NCI-H187 treated with DMSO at 0.1 percent for 48 hours (cell line): ENCODE measurements around the gene CYP39A1.

Experiments
- DNase-seq: peaks from one replicate; lab custom pipeline; 2025; lab: John Stamatoyannopoulos, UW

CYP39A1 gene

GRCh38 chr6:46511320-46511719 lies 141.3 kb downstream of the CYP39A1 start:
- no peak for DNase-seq

DNA sequence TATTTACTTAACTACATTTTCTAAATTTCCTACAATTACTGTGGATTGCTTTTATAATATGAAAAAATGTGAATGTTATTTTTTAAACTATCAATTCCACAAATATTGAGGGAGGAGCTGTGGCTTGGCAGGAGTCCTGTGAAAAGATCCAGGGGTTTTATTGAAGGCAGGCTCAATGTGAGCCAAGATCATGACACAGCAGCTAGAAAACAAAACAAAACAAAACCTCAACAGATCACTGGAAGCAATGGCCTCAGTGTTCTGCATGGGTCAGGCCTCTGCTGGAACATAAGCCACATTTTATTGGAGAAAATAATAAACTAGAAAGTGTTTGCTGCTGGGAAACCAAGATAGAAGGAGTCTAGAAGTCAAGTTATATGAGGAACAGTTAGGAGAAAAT lies 142.0 kb downstream of the CYP39A1 start:
- DNase-seq: no peak

GRCh38 chr6:46509981-46510510 lies 142.6 kb downstream of the CYP39A1 start:
- DNase-seq: no peak

GRCh38 chr6:46509063-46509462 lies 143.6 kb downstream of the CYP39A1 start:
- DNase-seq: no peak

DNA sequence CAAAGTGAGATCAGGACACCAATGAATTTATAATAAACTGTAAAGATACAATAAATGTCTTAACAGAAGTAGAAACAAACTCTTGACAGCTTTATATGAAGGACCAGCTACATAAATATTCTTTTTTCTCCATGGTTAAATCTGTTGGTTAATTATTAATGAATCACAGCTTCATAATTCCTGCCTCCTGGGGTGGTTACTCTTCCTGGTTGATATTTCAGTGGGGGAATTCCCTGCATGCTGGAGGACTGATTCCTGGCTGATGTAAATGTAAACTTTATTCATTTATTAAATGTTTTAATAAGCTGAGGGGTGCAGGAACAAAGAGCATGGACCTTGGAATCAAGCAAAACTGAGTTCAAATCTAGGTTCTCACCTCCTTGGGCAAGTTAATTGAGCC lies 145.2 kb downstream of the CYP39A1 start:
- DNase-seq: no peak

GRCh38 chr6:46505693-46506512 lies 146.7 kb downstream of the CYP39A1 start:
- DNase-seq: no peak

- no peak for DNase-seq
These were observed 148.4 kb downstream of the CYP39A1 start for GRCh38 chr6:46504242-46504641.

DNA sequence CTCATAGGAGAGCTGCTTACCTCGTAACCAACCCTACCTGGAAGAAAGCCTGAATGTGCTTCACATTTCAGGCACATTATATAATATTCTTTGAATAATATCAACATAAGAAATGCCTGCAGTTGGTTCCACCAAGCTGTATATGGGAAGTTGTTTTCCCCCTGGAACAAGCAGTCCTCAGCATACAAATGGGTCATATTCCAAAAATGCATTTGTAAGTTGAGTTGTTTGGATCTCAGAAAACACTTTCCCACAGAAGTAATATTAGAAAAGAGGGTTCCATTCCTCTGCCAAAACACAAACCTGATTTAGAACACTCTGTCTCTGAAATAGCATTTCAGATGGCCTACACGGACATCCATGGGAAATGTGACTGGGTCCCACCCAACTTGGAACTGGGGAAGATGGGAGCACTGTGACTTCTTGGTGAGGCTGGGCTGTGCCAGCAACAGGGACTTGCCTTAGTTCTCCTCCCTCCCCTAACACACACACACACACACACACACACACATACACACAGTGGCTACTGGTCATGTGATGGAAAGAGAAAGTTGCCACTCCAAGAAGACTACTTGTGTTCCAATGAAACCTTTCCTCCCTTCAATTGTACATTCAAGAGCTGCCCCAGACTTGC lies 150.0 kb downstream of the CYP39A1 start:
- no peak for DNase-seq

DNA sequence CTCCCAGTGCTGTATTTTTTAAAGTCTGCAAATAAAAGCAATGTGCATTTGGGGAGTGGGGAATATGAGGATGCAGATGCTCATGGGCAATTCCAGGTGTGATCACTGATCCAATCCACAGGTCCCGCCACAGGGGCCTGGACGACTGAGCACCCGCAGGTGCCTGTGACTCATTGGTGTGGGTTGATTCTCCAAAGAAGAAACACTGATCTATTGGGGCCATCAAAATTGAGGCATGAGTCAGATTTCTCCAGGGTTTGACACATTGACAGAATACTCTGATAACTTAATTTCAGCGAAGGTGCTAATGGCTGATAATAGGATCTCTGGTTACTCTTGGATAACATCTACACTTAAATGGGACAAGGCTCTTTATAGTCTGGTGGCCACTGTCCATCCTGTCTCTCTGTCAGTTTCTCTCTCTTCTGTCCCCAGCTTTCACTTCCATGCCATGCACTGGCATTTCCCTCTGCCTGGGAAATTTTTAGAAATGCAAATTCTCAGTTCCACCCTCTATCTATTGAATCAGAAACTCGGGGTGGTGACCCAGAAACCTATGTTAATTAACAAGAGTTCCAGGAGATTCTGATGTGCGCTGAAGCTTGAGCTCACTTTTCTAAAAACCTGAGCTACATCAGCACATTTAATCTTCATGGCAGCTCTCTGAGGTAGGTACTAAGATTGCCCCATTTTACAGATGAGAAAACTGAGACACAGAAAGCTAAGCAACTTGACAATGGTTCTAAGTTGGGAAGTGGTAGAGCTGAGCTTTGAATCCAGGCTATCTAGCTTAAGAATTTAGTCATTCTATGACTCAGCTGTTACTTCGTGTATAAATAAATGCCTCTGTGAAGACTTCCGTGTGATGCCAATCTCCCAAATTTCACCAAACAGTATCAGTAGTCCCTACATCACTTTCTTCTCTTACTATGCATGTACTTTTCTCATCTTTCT lies 151.2 kb downstream of the CYP39A1 start:
- no peak for DNase-seq

- no peak for DNase-seq
These were observed 152.2 kb downstream of the CYP39A1 start for GRCh38 chr6:46500382-46500781.
